Kidney epithelial cell (primary cell): ENCODE data around the gene KAT8. TPM values are rescaled to one million over a fixed set of nuclear protein-coding genes. Genes with fewer than 3 reads are reported as not detected.

Experiments used
- DNase-seq: peaks from one replicate; pipeline ENCODE4 v3.0.0-alpha.2; 2010; ENCODE audit warnings: low read depth
- H3K27me3 ChIP-seq: 2 replicates; pipeline ENCODE4 v1.6.0; 2011; ENCODE audit warnings: low read length; ENCODE audit not compliant: control insufficient read depth, insufficient read depth
- H3K36me3 ChIP-seq: 2 replicates; pipeline ENCODE4 v1.5.1; 2011; ENCODE audit warnings: low read length; ENCODE audit not compliant: control insufficient read depth, insufficient read depth
- H3K4me3 ChIP-seq: 2 replicates; pipeline ENCODE4 v1.5.1; 2011; ENCODE audit warnings: low read depth, mild to moderate bottlenecking, control low read depth, low read length
- total RNA-seq: library from RNA; depleted of rRNA; stranded (reverse); fragments of >200 nt; gene quantifications from 2 replicates; pipeline ENCODE4 v1.2.3, GENCODE V29; 2015
- TF ChIP-seq, protein P1 (sequence below): IDR thresholded peaks from 2 replicates; pipeline ENCODE4 v1.5.1; 2011; ENCODE audit warnings: mild to moderate bottlenecking, moderate library complexity, low read length, control low read depth, inconsistent platforms; ENCODE audit not compliant: insufficient read depth, poor library complexity, severe bottlenecking

Gene KAT8
- total RNA-seq, 1 donor from 2014 or later = 48.7 TPM

DNA sequence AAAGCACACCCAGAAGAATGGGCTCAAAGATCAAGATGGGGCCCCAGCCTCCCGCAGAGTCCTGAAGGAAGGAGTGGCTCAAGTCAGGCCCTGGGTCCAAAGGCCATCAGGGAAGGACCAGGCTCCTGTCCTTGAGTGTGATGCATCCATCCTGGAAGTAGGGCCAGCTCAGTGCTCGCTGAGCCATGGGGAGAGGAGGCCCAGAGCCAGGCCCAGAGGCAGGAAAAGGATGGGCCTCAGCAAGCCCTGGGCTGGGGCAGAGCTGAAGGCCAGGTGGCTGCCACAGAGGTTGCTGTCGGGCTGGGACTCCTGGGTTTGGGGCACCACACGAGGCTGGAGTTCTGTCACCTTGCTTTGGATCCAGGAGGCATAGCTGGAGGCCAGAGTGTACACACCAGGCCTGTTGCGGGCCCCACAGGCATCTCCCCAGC, 14.4 kb downstream of the KAT8 start:
- Histone ChIP-seq H3K27me3 (no peaks in the 10 kb centered on the region), H3K4me3 (no peak overlapping the region), H3K36me3 (no peaks in the 10 kb centered on the region)
- TF ChIP-seq, protein P1, sequence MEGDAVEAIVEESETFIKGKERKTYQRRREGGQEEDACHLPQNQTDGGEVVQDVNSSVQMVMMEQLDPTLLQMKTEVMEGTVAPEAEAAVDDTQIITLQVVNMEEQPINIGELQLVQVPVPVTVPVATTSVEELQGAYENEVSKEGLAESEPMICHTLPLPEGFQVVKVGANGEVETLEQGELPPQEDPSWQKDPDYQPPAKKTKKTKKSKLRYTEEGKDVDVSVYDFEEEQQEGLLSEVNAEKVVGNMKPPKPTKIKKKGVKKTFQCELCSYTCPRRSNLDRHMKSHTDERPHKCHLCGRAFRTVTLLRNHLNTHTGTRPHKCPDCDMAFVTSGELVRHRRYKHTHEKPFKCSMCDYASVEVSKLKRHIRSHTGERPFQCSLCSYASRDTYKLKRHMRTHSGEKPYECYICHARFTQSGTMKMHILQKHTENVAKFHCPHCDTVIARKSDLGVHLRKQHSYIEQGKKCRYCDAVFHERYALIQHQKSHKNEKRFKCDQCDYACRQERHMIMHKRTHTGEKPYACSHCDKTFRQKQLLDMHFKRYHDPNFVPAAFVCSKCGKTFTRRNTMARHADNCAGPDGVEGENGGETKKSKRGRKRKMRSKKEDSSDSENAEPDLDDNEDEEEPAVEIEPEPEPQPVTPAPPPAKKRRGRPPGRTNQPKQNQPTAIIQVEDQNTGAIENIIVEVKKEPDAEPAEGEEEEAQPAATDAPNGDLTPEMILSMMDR = no peak
- DNase-seq = no peak

DNA sequence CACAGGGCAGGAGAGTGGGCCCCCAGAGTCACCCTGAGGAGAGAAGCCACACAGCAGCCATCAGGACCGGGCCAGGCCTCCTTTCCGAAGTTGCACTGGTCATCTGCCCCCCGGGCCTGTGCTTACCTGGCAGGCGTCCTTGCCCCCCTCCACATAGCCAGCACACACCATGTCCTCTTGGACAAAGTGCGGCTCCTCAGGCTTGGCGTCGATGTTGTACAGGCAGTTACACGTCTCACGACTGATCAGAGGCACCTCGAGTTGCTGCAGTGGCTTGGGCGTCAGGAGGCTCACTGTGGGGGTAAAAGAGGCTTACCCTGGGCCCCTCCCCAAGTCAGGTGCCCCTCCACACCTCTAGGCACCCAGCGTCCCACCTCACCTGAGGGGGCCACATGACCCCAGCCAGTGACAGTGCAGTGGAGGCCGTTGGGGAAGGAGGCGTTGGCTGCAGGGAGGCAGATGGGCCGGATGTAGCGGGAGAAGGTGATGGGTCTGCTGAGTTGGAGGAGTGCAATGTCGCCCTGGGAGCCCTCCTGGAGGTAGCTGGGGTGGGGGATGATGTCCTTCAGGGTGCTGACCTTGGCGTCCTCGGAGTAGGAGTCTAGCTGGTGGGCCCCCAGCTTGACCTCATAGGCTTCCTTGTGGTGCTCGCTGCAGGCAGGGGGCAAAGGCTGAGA, 15.0 kb downstream of the KAT8 start:
- no peaks in the 10 kb centered on the region for H3K27me3 ChIP-seq
- H3K36me3 ChIP-seq = no peaks in the 10 kb centered on the region
- TF ChIP-seq, protein P1 = no peak
- no peak overlapping the region for H3K4me3 ChIP-seq
- no peak for DNase-seq

DNA sequence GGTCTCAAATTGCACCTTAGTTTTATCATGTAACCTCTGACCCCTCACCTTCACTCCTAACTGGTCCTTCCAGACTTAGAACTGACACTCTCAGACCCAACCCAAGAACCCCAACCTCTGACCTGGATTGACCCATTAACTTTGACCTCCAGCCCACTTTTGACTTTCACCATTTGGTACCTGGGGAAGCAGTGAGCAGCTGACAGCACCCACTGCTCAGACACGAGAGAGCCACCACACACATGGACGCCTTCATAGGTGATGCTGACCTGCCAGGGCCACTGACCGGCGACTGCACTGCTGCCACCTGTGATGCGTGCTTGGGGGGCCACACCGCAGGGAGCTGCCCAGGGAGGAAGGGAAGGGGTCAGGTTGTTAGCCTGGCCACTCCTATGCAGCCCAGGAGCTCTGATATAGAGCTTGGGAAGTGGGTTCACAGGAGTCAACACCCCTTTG, 15.6 kb downstream of the KAT8 start:
- H3K36me3 ChIP-seq = no peaks in the 10 kb centered on the region
- DNase-seq = no peak
- H3K4me3 ChIP-seq = no peak overlapping the region
- H3K27me3 ChIP-seq = no peaks in the 10 kb centered on the region
- TF ChIP-seq, protein P1 = no peak

DNA sequence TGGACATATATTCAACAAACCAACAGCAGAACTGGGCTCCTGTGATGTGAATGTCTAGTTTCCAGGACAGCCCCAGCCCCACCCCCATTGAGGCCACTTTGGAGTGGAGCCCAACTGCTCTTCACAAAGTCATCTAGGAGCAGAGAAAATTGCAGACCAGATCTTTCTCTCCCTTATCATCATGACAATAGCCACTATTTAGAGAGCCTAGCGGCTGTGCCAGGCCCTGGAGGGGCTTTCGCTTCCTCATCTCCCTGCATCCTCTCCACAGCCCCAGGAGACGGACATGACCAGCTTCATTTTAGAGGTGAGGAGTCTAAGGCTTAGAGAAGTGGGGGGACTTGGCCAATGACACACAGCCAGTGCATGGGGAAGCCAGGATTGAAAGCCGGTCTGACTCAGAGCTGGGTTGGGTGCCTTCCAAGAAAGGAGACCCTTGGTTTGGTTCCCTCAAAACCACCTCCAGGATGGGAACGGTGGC, 16.7 kb downstream of the KAT8 start:
- H3K4me3 ChIP-seq = no peak overlapping the region
- H3K36me3 ChIP-seq = no peaks in the 10 kb centered on the region
- H3K27me3 ChIP-seq = no peaks in the 10 kb centered on the region
- TF ChIP-seq, protein P1 = no peak
- DNase-seq = no peak

DNA sequence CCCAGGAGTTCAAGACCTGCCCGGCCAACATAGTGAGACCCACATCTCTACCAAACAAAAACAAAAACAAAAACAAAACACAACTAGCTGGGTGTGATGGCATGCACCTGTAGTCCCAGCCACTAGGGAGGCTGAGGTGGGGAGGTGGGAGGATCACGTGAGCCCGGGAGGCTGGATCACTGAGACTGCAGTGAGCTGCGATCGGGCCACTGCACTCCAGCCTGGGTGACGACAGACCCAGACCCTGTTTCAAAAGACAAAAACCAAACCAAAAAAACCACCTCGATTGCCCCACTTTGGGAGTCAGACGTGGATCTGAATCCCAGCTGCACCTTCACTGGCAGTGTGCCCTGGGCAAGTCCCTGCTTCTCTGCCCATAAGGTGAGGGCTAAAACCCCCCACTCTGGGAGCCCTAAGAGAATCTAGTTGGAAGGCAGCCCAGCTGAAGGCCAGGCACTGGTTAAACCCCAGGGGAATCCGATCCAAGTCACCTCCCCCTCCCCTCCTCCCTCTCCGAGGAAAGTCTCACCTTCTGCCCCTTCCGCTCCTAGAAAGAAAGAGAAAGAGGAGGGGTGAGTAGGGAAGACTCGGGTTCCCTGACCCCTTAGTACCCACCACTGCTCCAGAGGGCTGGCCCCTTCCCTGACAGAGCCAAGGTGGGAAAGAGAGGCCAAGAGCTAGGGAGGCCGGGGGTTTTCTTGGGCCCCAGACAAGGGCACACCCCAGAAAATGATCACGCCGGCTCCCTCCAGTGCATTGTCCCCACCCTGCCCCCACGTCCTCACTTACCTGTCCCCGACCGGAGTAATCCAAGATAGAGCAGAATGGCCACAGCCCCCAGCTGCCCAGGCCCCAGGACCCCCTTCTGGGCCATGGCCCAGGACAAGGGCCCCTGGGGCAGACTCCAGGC, 17.4 kb downstream of the KAT8 start:
- TF ChIP-seq, protein P1 = no peak
- H3K4me3 ChIP-seq = peak overlapping the region; percentile 31
- no peaks in the 10 kb centered on the region for H3K27me3 ChIP-seq
- DNase-seq = no peak
- H3K36me3 ChIP-seq = no peaks in the 10 kb centered on the region
